ENCODE measurements around the gene EFL1.
A peak's percentile ranks its signal among the peaks of the same experiment; 100 is the strongest.

Gene EFL1

DNA sequence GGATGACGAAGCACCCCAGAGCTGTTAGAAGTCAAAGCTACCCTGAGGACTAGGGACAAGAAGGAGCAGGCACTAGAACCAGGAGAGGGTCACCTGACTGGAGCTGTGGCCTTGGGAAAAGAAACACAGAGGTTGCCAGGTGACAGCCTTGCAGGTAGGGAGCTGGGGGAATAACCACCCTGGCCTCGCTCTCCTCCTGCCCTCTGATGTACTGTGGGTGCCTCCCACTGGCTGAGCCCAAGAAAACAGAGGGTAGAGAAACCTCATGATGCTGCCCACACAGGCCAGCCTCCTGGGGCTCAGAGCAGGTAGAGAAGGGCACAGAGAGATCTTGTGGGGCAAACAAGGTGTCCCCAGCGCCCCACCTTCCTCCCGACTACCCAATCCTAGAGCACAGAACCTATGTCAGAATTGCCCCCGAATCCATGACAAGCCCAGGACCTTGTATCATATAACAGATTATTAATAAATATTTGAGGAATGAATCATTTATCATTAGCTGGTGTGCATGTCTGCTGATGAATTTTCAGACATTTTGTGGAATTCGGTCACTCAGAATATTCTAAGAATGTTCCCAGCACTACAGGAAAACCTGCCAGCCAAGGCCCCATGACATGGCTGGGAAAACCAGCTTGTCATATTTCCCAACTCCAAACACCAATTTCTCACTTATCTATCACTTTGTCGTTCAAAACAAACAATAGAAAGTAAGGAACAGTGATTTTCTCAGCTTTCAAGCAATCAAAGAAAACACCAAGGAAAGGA, 156.9 kb downstream of the EFL1 start:
- DNase-seq (ENCODE audit: low read depth): peak; percentile 34
- H3K4me3 ChIP-seq (ENCODE audit: low read depth, low read length): no peak overlapping the region

DNA sequence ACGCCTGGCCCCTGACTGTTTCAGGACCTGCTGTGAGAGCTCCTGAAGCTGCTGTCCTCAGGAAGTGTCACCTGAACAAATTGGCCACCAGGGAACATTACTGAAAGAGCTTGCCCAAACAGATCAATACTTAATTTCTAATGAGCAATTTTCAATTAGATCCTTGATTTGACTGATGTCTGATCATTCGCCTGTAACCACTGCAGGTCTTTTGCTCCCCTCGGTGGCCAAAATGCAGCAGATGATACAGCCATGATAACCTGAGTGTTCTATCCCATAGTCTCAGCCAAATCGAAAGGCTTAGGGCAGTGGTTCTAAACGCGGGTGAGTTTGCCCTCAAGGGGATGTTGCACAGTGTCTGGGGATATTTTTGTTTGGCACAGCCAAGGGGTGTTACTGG, 159.1 kb downstream of the EFL1 start:
- H3K4me3 ChIP-seq (ENCODE audit: low read depth, low read length): no peak overlapping the region

DNA sequence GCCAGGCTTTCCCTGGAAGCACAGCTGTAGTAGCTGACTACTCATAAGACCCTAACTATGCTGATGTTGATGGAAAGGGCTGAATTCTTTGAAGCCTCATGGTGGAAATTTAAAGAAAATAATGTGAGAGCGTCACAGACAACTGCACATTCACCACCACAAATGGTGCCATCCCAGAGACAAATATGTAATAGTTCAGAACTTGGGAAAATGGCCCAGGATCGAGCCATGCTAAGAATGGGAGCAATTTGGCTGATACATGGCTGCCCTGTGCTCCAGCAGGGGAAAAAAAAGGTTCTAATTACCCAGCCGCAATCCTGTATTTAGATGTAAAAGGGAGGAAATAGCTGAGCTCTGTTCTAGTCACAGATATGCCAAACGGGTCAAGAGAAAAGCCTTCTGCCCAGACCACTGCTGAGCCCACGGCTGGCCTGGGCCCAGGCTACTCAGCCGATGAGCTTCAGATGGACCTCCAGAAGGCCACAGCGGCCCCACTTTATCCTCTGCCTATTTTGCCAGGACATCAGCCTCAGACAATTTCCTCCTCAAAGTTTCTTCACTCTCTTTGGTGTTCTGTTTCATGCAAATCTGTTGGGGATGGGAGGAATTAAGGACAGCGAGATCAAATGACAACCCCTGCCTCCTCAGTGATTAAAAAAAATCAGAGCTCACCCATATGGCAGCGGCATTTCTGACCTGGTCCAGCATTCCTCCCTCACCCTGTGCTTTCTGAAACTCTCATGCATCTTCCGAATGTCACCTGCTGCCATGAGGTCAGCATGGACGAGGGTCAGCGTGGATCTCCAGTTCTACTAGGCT, 162.2 kb downstream of the EFL1 start:
- no peak overlapping the region for H3K4me3 ChIP-seq (ENCODE audit: low read depth, low read length)
- DNase-seq (ENCODE audit: low read depth): no peak

More for the DNA sequence above, 159.1 kb downstream of the EFL1 start:
- DNase-seq (ENCODE audit: low read depth): no peak

DNA sequence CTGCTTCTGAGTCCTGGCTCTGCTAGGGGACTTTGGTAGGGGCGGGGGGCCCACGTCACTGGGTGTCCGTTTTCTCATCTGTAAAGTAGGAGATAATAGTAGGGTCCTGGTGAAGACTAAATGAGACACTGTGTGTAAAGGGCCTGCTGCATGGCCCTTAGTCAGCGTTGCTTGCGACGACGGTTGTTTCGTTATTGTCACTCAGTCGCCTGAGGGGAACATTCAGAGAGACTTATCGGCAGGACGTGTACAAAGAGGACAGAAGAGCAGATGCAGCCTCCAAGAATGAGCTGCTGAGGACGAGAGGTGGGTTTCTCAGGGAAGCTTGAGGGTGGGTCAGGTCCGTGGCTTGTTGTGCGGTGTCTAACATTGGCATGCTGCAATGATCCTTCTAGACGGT, 163.9 kb downstream of the EFL1 start:
- no peak overlapping the region for H3K4me3 ChIP-seq (ENCODE audit: low read depth, low read length)
- no peak for DNase-seq (ENCODE audit: low read depth)

DNA sequence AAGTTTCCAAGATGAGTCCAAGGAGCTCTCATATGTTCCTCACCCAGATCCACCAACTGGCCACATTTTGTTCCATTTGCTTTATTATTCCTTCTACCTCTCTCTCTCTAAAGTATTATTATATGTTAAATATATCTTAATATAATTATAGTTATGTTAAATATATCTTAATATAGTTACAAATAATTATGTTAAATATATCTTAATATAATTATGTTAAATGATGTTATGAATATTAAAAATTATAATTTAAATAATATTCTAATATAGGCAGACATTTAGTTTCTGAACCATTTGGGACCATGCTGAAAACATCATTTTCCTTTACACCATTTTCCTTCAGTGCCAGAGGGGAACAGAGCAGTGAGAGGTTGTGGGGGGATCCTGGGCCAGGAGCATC, 166.7 kb downstream of the EFL1 start:
- no peak overlapping the region for H3K4me3 ChIP-seq (ENCODE audit: low read depth, low read length)
- no peak for DNase-seq (ENCODE audit: low read depth)

DNA sequence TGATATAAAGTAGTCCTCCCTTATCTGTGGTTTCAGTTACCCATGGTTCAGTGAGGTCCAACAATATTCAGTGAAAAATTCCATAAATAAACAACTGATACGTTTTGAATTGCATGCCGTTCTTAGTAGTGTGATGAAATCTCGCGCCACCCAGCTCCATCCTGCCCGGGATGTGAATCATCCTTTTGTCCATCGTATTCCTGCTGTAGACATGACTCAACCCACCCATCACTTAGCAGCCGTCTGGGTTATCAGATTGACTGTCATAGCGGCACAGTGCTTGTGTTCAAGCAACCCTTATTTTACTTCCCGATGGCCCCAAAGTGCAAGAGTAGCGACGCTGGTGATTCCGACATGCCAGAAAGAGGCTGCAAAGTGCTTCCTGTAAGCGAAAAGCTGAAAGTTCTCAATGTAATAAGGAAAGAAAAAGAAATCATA, 168.7 kb downstream of the EFL1 start:
- H3K4me3 ChIP-seq (ENCODE audit: low read depth, low read length): peak overlapping the region; percentile 35
- DNase-seq (ENCODE audit: low read depth): peak; percentile 85

DNA sequence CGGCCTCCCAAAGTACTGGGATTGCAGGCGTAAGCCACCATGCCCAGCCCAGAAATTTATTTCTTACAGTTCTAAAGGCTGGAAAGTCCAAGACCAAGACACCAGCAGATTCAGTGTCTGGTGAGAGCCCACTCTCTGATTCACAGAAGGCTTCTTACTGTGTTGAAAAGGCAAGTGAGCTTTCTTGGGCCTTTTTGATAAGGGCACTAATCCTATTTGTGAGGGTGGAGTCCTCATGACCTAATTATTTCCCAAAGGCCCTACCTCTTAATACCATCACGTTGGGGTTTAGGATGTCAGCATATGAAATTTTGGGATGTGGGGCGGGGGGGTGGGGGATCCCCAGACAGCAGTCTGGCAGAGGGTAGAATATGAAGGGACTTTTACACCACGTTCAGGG, 169.2 kb downstream of the EFL1 start:
- no peak for DNase-seq (ENCODE audit: low read depth)
- H3K4me3 ChIP-seq (ENCODE audit: low read depth, low read length): no peak overlapping the region

DNA sequence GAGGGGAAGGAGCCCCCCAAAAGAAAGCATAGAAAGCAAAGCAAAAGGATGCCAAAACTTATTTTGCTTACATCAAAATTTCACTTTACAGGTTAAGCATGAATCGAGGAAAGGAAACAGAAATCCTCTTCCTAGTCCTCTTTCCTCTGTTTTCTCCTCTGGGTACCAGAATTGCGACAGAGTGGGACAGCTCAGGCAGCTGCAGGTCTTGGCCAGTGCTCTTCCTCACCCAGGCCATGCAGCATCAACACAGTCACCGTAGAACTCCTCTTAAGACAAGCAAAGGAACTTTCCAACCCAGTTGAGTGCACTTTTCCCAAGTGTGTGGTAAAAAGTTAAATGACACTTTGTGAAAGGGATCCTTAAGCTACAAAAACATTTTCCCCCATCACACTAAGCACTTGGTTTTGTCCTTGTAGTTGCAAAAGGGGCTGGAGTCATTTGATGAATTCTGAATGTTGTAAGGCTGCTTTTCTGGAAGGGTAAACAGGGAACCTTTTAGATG, 170.8 kb downstream of the EFL1 start:
- no peak for DNase-seq (ENCODE audit: low read depth)
- no peak overlapping the region for H3K4me3 ChIP-seq (ENCODE audit: low read depth, low read length)

DNA sequence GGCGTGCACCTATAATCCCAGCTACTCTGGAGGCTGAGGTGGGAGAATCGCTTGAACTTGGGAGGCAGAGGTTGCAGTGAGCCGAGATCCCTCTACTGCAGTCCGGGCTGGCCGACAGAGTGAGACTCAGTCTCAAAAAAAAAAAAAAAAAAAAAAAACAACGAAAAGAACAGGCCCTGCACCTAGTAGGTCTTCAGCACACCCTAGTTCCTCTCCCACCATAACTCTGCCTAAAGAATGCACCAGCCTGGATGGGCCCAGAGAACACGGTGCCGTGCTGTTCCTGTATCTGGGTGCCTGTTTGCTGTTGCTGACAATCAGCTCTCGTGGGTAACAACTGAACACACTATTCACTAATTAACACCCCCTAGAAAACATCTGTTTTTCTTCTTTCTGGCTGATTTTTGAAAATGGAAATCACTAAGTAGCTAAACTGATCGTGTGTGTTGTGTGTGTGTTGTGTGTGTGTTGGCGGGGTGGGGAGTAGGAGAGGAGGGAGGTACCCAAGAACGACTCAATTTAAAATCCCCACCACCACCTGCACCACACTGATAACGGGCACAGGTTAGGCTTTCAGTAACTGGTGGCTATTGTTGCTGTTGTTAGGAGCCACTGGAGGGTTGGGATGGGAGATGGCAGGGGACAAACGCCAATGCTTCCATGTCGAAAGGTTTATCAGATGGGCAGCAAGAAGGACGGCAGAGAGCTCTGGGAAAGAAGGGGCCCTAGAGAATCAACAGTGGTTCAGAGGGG, 176.1 kb downstream of the EFL1 start:
- no peak overlapping the region for H3K4me3 ChIP-seq (ENCODE audit: low read depth, low read length)
- no peak for DNase-seq (ENCODE audit: low read depth)

DNA sequence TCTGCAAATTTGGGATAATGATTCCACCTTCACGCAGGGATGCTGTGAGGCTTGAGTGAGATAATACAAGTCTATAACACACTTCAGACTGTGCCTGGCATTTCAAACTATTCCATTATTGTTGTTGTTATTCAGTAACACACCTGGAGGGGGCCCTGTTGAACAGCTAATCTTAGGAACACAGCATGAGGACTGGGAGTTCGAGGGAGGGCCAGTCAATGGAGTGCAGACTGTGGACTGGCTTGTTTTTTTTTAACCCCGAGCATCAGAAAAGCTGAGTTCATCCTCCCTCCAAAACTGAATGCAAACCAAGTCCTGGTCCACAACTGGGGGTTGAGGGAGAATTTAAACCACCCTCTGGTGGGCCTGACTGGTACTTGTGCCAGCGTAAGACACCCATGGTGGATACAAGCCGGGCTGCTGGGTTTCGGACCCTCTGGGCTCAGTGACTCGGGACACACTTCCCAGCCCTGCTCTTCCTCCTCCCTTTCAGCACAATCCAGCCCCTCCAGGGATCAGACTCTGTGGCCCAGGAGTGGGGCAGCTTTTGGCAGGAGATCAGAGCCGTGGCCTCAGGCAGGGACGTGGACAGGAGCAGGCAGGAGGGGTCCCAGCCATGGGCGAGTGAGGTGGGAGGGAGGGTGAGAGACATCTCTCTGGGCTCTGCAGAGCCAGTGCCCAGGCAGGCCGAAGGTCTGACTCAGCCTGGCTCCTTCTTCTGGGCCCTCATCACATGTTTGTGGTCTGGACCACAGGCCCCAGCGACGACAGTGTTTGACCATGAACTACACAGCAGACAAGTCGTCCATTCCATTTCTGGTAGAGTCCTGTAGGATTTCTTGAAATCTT, 180.4 kb downstream of the EFL1 start:
- peak; percentile 85 for DNase-seq (ENCODE audit: low read depth)
- no peak overlapping the region for H3K4me3 ChIP-seq (ENCODE audit: low read depth, low read length)

DNA sequence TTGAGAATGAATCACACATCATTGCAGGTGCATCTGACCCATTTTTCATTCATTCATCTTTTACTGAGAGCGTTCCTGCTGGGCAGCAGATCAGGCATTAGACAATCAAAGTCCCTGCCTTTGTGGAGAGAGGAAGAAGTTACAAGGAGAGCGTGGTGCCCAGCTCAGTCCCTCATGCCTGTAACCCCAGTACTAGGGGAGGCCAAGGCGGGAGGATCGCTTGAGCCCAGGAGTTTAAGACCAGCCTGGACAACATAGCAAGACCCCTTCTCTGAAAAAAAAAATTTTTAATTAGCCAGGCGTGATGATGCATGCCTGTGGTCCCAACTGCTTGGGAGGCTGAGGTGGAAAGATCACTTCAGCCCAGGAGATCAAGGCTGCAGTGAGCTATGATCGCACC, 181.8 kb downstream of the EFL1 start:
- no peak overlapping the region for H3K4me3 ChIP-seq (ENCODE audit: low read depth, low read length)
- DNase-seq (ENCODE audit: low read depth): no peak

Measured in skeletal muscle cell (primary cell).